HEK293 (cell line): ENCODE results near the gene IFNL1.

ENCODE experiments used
- CTCF ChIP-seq: fragments of 450-650 bp; formaldehyde crosslinking; IDR thresholded peaks from 2 replicates; pipeline ENCODE4 v1.5.1; 2016; ENCODE audit warnings: missing biosample characterization, missing genetic modification characterization
- TSHZ1 ChIP-seq: fragments of 450-650 bp; formaldehyde crosslinking; IDR thresholded peaks from 2 replicates; pipeline ENCODE4 v1.5.1; 2016; ENCODE audit warnings: missing biosample characterization, missing genetic modification characterization, borderline replicate concordance
- YY1 ChIP-seq: fragments of 450-650 bp; formaldehyde crosslinking; IDR thresholded peaks from 2 replicates; pipeline ENCODE4 v1.5.1; 2018; ENCODE audit warnings: missing biosample characterization, missing genetic modification characterization
- ZNF114 ChIP-seq: fragments of 450-650 bp; formaldehyde crosslinking; IDR thresholded peaks from 2 replicates; pipeline ENCODE4 v1.5.0; 2017; ENCODE audit warnings: missing biosample characterization, missing genetic modification characterization
- ZNF274 ChIP-seq, 2 experiments: fragments of 200-500 bp in 1 of 2; fragments of 450-650 bp in 1 of 2; sonication (Bioruptor generic) in 1 of 2; formaldehyde crosslinking in 1 of 2; IDR thresholded peaks; 2 replicates each; pipeline versions ENCODE4 v1.5.1 to v1.6.1; 2014 to 2016; ENCODE audit warnings: borderline replicate concordance in 1 of 2, inconsistent platforms in 1 of 2, low read length in 1 of 2, missing biosample characterization in 1 of 2, missing genetic modification characterization in 1 of 2
- ZNF776 ChIP-seq: fragments of 450-650 bp; formaldehyde crosslinking; IDR thresholded peaks from 2 replicates; pipeline ENCODE4 v1.5.0; 2017; ENCODE audit warnings: missing biosample characterization, missing genetic modification characterization, borderline replicate concordance

- TF ChIP-seq ZNF114 (tag by site-specific recombination): no peak
- TF ChIP-seq ZNF776 (tag by site-specific recombination): no peak
- no peak for TF ChIP-seq TSHZ1 (tag by site-specific recombination)
- no peak for TF ChIP-seq CTCF (tag by site-specific recombination)
- TF ChIP-seq YY1 (tag by site-specific recombination): no peak
- TF ChIP-seq ZNF274 (IDR thresholded peaks at IDR 0.05; ENCODE audit: low read length): no peak
- TF ChIP-seq ZNF274 (tag by site-specific recombination; IDR thresholded peaks at IDR 0.05; ENCODE audit: borderline replicate concordance): no peak
Measured at GRCh38 chr19:39314016-39314728, 18.0 kb downstream of the IFNL1 start.
